Trophoblast cell (in vitro differentiated cells and primary cell): Measurements from ENCODE around the gene INHBC.

ENCODE experiments used
- DNase-seq, 2 donors: peaks; one replicate each; pipeline ENCODE4 v3.0.0-alpha.2; 2016
- H2AFZ ChIP-seq: 2 replicates; pipeline ENCODE4 v1.6.1; 2013; ENCODE audit warnings: low read length, moderate library complexity, mild to moderate bottlenecking; ENCODE audit not compliant: insufficient read depth, poor library complexity
- H2AK5ac ChIP-seq: 2 replicates; pipeline ENCODE4 v1.6.1; 2013; ENCODE audit warnings: mild to moderate bottlenecking, low read length
- H2BK120ac ChIP-seq: 2 replicates; pipeline ENCODE4 v1.6.1; 2013; ENCODE audit warnings: low read length, mild to moderate bottlenecking, moderate library complexity; ENCODE audit not compliant: insufficient read depth, poor library complexity
- H2BK12ac ChIP-seq: 2 replicates; pipeline ENCODE4 v1.6.1; 2013; ENCODE audit warnings: mild to moderate bottlenecking, low read length, moderate library complexity
- H2BK5ac ChIP-seq: 2 replicates; pipeline ENCODE4 v1.6.1; 2013; ENCODE audit warnings: low read length, low read depth, moderate library complexity, mild to moderate bottlenecking; ENCODE audit not compliant: poor library complexity
- H3K14ac ChIP-seq: 2 replicates; pipeline ENCODE4 v1.6.1; 2013; ENCODE audit warnings: mild to moderate bottlenecking, low read length
- H3K18ac ChIP-seq: 2 replicates; pipeline ENCODE4 v1.6.1; 2013; ENCODE audit warnings: mild to moderate bottlenecking, low read length
- H3K23ac ChIP-seq: 2 replicates; pipeline ENCODE4 v1.6.1; 2013; ENCODE audit warnings: low read length
- H3K27ac ChIP-seq: 2 replicates; pipeline ENCODE4 v1.5.1; 2013; ENCODE audit warnings: low read depth, mild to moderate bottlenecking, inconsistent platforms, low read length, moderate library complexity
- H3K27me3 ChIP-seq: 2 replicates; pipeline ENCODE4 v1.6.1; 2013; ENCODE audit warnings: inconsistent platforms, mild to moderate bottlenecking, low read length, moderate library complexity; ENCODE audit not compliant: insufficient read depth
- H3K36me3 ChIP-seq, 2 experiments: 1 replicate in 1 of 2; 2 replicates in 1 of 2; pipeline ENCODE4 v1.6.1; 2013; ENCODE audit warnings: low read length in 2 of 2, mild to moderate bottlenecking in 2 of 2, moderate library complexity in 1 of 2; ENCODE audit not compliant: insufficient read depth in 2 of 2, control insufficient read depth in 1 of 2
- H3K4ac ChIP-seq: 2 replicates; pipeline ENCODE4 v1.6.1; 2013; ENCODE audit warnings: low read depth, mild to moderate bottlenecking, low read length, moderate library complexity
- H3K4me1 ChIP-seq, 2 experiments: 1 replicate in 1 of 2; 2 replicates in 1 of 2; pipeline ENCODE4 v1.6.1; 2013; ENCODE audit warnings: low read length in 2 of 2, mild to moderate bottlenecking in 2 of 2, moderate library complexity in 1 of 2; ENCODE audit not compliant: insufficient read depth in 2 of 2, control insufficient read depth in 1 of 2
- H3K4me2 ChIP-seq: 2 replicates; pipeline ENCODE4 v1.6.1; 2013; ENCODE audit warnings: inconsistent platforms, mild to moderate bottlenecking, low read length, moderate library complexity
- H3K4me3 ChIP-seq: 2 replicates; pipeline ENCODE4 v1.5.1; 2013; ENCODE audit warnings: mild to moderate bottlenecking, low read depth, low read length, inconsistent platforms
- H3K79me1 ChIP-seq: one replicate; pipeline ENCODE4 v1.6.1; 2013; ENCODE audit warnings: low read length
- H3K79me2 ChIP-seq: 2 replicates; pipeline ENCODE4 v1.6.1; 2013; ENCODE audit warnings: low read length, mild to moderate bottlenecking; ENCODE audit not compliant: control insufficient read depth, insufficient read depth, poor library complexity
- H3K9ac ChIP-seq: 2 replicates; pipeline ENCODE4 v1.6.1; 2013; ENCODE audit warnings: mild to moderate bottlenecking, low read length
- H3K9me3 ChIP-seq: 2 replicates; pipeline ENCODE4 v1.6.1; 2013; ENCODE audit warnings: low read depth, mild to moderate bottlenecking, control low read depth, inconsistent platforms, low read length; ENCODE audit not compliant: insufficient read depth
- H4K12ac ChIP-seq: 2 replicates; pipeline ENCODE4 v1.6.1; 2013; ENCODE audit warnings: low read depth, mild to moderate bottlenecking, low read length, moderate library complexity
- H4K8ac ChIP-seq: 2 replicates; pipeline ENCODE4 v1.6.1; 2013; ENCODE audit warnings: low read depth, mild to moderate bottlenecking, low read length, moderate library complexity
- H4K91ac ChIP-seq: one replicate; pipeline ENCODE4 v1.6.1; 2013; ENCODE audit warnings: low read depth, mild to moderate bottlenecking, low read length, moderate library complexity
- WGBS: extraction: QIAGEN DNeasy Blood & Tissue Kit; methylation state at CpG from one replicate; pipeline ENCODE4 v1.1.7; 2013; ENCODE audit warnings: missing lambda C conversion rate; ENCODE audit not compliant: insufficient read length, insufficient coverage; ENCODE audit errors: extremely low coverage; 5-methylcytosine and 5-hydroxymethylcytosine counted together

Gene INHBC

DNA sequence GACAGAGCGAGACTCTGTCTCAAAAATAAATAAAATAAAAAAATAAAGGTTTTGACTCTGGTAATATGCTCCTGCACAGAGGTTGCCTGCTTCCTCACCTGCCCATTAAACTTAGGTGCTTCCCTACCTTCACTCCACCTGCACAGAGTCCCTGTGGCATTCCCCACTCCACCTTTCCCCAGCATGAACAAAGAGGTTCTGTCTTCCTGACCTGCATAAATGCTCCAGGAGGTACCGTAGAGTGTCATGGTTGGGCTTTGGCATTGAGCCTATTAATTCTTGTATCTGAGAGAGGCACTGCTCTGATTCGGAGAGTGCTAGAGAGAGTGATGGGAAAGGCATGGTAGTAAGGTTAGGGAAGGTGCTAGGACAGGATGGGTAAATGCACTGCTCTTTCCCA, 38.8 kb downstream of the INHBC start:
- Histone ChIP-seq H2BK12ac (no peak overlapping the region), H3K14ac (no peak overlapping the region), H3K4me2 (no peak overlapping the region), H2AFZ (no peak overlapping the region), H3K9me3 (no peaks in the 10 kb centered on the region), H3K4ac (no peak overlapping the region), H3K23ac (no peak overlapping the region), H3K4me3 (no peak overlapping the region), H3K27me3 (peaks cover 34% of the 10 kb centered on the region), H3K79me1 (no peaks in the 10 kb centered on the region), H4K12ac (no peak overlapping the region), H3K4me1 (peaks cover 7 to 11% of the 10 kb centered on the region in 2 experiments), H4K91ac (no peak overlapping the region), H2BK5ac (no peak overlapping the region), H3K36me3 (no peaks in the 10 kb centered on the region), H3K27ac (no peak overlapping the region), H3K79me2 (no peaks in the 10 kb centered on the region), H4K8ac (no peak overlapping the region), H3K18ac (no peak overlapping the region), H3K9ac (no peak overlapping the region), H2AK5ac (no peak overlapping the region), H2BK120ac (no peak overlapping the region)
- no CpG with 5 or more reads among the region's 3 CpGs for WGBS
- DNase-seq = no peak

DNA sequence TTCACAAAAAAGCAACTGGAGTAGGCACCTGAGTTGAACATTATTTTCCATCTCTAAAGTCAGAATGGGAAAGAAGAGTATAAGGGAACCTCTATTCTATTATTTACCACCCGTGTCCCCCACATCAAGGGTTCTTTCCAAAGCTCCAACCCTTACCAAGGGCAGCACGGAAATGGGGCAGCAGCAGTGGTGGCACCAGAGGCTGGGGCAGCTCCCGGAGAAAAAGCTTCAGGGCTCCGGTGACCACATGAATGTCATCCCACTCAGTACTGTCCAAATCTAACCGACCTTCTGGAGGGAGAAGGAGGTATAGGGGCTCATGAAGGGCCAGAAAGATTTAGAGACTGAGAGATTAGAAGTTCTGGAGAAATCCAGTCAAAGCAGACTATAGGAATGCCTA, 39.3 kb downstream of the INHBC start:
- Histone ChIP-seq H3K36me3 (no peaks in the 10 kb centered on the region), H2BK120ac (no peak overlapping the region), H3K4me2 (no peak overlapping the region), H3K9ac (no peak overlapping the region), H4K91ac (no peak overlapping the region), H3K79me1 (no peaks in the 10 kb centered on the region), H3K4me1 (peaks cover 7 to 11% of the 10 kb centered on the region in 2 experiments), H4K8ac (no peak overlapping the region), H2BK5ac (no peak overlapping the region), H2AFZ (no peak overlapping the region), H3K4ac (no peak overlapping the region), H2AK5ac (no peak overlapping the region), H3K79me2 (no peaks in the 10 kb centered on the region), H3K14ac (no peak overlapping the region), H3K27ac (no peak overlapping the region), H4K12ac (no peak overlapping the region), H3K23ac (no peak overlapping the region), H3K27me3 (peaks cover 34% of the 10 kb centered on the region), H3K18ac (no peak overlapping the region), H3K9me3 (no peaks in the 10 kb centered on the region), H3K4me3 (no peak overlapping the region), H2BK12ac (no peak overlapping the region)
- DNase-seq = no peak
- WGBS = no CpG with 5 or more reads among the region's 5 CpGs

- Histone ChIP-seq H4K91ac (no peak overlapping the region), H3K36me3 (no peaks in the 10 kb centered on the region), H3K9me3 (no peaks in the 10 kb centered on the region), H2BK12ac (no peak overlapping the region), H3K4me1 (peaks cover 7 to 11% of the 10 kb centered on the region in 2 experiments), H2AFZ (no peak overlapping the region), H3K27ac (no peak overlapping the region), H3K9ac (no peak overlapping the region), H3K4ac (no peak overlapping the region), H2BK120ac (no peak overlapping the region), H2AK5ac (no peak overlapping the region), H3K79me1 (no peaks in the 10 kb centered on the region), H3K14ac (no peak overlapping the region), H2BK5ac (no peak overlapping the region), H3K4me3 (no peak overlapping the region), H3K18ac (no peak overlapping the region), H3K27me3 (peaks cover 34% of the 10 kb centered on the region), H3K23ac (no peak overlapping the region), H3K4me2 (no peak overlapping the region), H4K12ac (no peak overlapping the region), H3K79me2 (no peaks in the 10 kb centered on the region), H4K8ac (no peak overlapping the region)
- no peak for DNase-seq
- no CpG with 5 or more reads among the region's 8 CpGs for WGBS
These were observed 39.8 kb downstream of the INHBC start for GRCh38 chr12:57474430-57474829.

DNA sequence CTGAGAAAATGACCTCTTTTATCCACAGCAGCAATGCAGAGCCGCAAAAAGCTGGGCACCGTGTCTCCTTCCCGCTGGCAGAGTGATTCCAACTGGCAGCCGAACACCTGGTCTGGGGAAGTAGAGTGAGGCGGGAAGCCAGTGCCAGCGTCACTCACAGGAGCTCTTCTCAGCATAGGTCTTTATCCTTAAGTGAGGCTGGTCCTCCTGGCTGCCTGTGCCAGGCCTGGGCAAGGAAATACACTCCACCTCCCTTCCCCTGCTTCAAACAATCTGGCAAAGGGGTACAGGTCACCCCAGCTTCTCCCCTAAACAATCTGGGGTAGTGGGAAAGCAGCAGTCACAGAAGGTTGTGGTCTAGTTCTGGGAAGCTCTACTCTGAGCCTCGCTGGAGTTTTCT, 40.3 kb downstream of the INHBC start:
- H3K9me3 ChIP-seq = no peaks in the 10 kb centered on the region
- no peaks in the 10 kb centered on the region for H3K79me2 ChIP-seq
- H3K4ac ChIP-seq = no peak overlapping the region
- no peak overlapping the region for H4K8ac ChIP-seq
- H4K91ac ChIP-seq = no peak overlapping the region
- H3K4me1 ChIP-seq = peaks cover 7 to 11% of the 10 kb centered on the region in 2 experiments
- H4K12ac ChIP-seq = no peak overlapping the region
- H3K27me3 ChIP-seq = peaks cover 34% of the 10 kb centered on the region
- H3K27ac ChIP-seq = no peak overlapping the region
- H2AK5ac ChIP-seq = no peak overlapping the region
- H3K4me3 ChIP-seq = no peak overlapping the region
- H2AFZ ChIP-seq = no peak overlapping the region
- no peak overlapping the region for H3K9ac ChIP-seq
- no peak overlapping the region for H3K18ac ChIP-seq
- no CpG with 5 or more reads among the region's 7 CpGs for WGBS
- peak overlapping the region; percentile 46 for H3K4me2 ChIP-seq
- H3K36me3 ChIP-seq = no peaks in the 10 kb centered on the region
- H3K23ac ChIP-seq = no peak overlapping the region
- no peak overlapping the region for H2BK12ac ChIP-seq
- no peak for DNase-seq
- H3K79me1 ChIP-seq = no peaks in the 10 kb centered on the region
- H3K14ac ChIP-seq = no peak overlapping the region
- H2BK5ac ChIP-seq = no peak overlapping the region
- H2BK120ac ChIP-seq = no peak overlapping the region
